ENCODE measurements around the gene SLC17A7.

DNA sequence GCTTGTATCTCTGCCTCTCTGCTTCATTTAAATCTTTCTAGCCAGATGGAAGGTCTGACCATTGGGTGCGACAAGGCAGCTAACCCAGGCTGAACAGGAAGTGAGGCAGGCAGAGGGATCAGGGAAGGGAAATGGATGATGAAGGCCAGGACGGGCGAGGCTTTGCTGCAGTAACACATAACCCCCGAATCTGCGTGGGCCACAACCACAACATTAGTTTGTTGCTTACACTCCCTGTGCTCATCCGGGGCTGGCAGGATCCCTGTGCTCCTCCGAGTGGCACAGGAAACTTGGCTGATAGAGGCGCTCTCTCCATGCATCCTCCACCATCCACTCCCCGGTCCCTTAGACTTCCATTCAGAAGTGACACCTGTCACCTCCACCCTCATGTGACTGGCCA, 31.6 kb upstream of the SLC17A7 start:
- TF ChIP-seq ZFP30 (CRISPR knock-in tag; IDR thresholded peaks at IDR 0.05) (no peak), GLIS3 (CRISPR knock-in tag; IDR thresholded peaks at IDR 0.05) (no peak), RARB (CRISPR knock-in tag; IDR thresholded peaks at IDR 0.05) (no peak), ESRRG (CRISPR knock-in tag; IDR thresholded peaks at IDR 0.05) (no peak), OSR1 (CRISPR knock-in tag; IDR thresholded peaks at IDR 0.05) (no peak), SNAI2 (CRISPR knock-in tag; IDR thresholded peaks at IDR 0.05) (no peak)
- TF ChIP-seq, protein P1, sequence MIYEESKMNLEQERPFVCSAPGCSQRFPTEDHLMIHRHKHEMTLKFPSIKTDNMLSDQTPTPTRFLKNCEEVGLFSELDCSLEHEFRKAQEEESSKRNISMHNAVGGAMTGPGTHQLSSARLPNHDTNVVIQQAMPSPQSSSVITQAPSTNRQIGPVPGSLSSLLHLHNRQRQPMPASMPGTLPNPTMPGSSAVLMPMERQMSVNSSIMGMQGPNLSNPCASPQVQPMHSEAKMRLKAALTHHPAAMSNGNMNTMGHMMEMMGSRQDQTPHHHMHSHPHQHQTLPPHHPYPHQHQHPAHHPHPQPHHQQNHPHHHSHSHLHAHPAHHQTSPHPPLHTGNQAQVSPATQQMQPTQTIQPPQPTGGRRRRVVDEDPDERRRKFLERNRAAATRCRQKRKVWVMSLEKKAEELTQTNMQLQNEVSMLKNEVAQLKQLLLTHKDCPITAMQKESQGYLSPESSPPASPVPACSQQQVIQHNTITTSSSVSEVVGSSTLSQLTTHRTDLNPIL (CRISPR knock-in tag; IDR thresholded peaks at IDR 0.05; ENCODE audit: low read depth), result no peak
- TF ChIP-seq, protein P2, sequence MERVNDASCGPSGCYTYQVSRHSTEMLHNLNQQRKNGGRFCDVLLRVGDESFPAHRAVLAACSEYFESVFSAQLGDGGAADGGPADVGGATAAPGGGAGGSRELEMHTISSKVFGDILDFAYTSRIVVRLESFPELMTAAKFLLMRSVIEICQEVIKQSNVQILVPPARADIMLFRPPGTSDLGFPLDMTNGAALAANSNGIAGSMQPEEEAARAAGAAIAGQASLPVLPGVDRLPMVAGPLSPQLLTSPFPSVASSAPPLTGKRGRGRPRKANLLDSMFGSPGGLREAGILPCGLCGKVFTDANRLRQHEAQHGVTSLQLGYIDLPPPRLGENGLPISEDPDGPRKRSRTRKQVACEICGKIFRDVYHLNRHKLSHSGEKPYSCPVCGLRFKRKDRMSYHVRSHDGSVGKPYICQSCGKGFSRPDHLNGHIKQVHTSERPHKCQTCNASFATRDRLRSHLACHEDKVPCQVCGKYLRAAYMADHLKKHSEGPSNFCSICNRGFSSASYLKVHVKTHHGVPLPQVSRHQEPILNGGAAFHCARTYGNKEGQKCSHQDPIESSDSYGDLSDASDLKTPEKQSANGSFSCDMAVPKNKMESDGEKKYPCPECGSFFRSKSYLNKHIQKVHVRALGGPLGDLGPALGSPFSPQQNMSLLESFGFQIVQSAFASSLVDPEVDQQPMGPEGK (CRISPR knock-in tag; IDR thresholded peaks at IDR 0.05; ENCODE audit: borderline replicate concordance), result no peak
- TF ChIP-seq, protein P3, sequence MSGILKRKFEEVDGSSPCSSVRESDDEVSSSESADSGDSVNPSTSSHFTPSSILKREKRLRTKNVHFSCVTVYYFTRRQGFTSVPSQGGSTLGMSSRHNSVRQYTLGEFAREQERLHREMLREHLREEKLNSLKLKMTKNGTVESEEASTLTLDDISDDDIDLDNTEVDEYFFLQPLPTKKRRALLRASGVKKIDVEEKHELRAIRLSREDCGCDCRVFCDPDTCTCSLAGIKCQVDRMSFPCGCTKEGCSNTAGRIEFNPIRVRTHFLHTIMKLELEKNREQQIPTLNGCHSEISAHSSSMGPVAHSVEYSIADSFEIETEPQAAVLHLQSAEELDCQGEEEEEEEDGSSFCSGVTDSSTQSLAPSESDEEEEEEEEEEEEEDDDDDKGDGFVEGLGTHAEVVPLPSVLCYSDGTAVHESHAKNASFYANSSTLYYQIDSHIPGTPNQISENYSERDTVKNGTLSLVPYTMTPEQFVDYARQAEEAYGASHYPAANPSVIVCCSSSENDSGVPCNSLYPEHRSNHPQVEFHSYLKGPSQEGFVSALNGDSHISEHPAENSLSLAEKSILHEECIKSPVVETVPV (CRISPR knock-in tag; IDR thresholded peaks at IDR 0.05), result no peak
